Measurements from ENCODE around the gene FTO. TPM values are rescaled to one million over a fixed set of nuclear protein-coding genes. Genes with fewer than 3 reads are reported as not detected.

Gene FTO
- total and polyA plus RNA-seq, 5 donors from 2014 or later, result 58.6 to 97.6 (median 93.4) TPM

- H3K4me3 Mint-ChIP-seq, result no peak overlapping the region
- DNase-seq (no peak), ATAC-seq (ENCODE audit: low read depth in 2 of 2) (no peak)
- peaks cover 17% of the 10 kb centered on the region for H3K36me3 ChIP-seq (ENCODE audit: control insufficient read depth, insufficient read depth, low read length)
- peaks cover 10 to 30% (median 22%) of the 10 kb centered on the region in 4 donors for H3K4me1 Mint-ChIP-seq
- no peaks in the 10 kb centered on the region for H3K27me3 Mint-ChIP-seq
- peaks cover 7% of the 10 kb centered on the region for H3K4me1 ChIP-seq (ENCODE audit: control insufficient read depth, insufficient read depth, low read length, poor library complexity, severe bottlenecking)
- H3K27ac ChIP-seq (ENCODE audit: insufficient read depth, low read length, poor library complexity, severe bottlenecking), result no peak overlapping the region
- H3K27ac Mint-ChIP-seq, result no peak overlapping the region
- H3K9me3 ChIP-seq (ENCODE audit: control insufficient read depth in 2 of 2, low read length in 2 of 2), result no peaks in the 10 kb centered on the region
- H3K36me3 Mint-ChIP-seq, result peaks cover 31% of the 10 kb centered on the region
- H3K9me3 Mint-ChIP-seq, result peaks cover 0 to 1% (median 0%) of the 10 kb centered on the region in 7 donors
- no peak overlapping the region for H3K4me3 ChIP-seq (ENCODE audit: low read depth, low read length)
- no peaks in the 10 kb centered on the region for H3K27me3 ChIP-seq (ENCODE audit: control insufficient read depth, insufficient read depth, low read length)
These were observed 114.0 kb downstream of the FTO start for GRCh38 chr16:53817812-53818550.

GRCh38 chr16:53821487-53821886 lies 117.5 kb downstream of the FTO start:
- peak overlapping the region; percentile 17 to 91 (median 40) for H3K27ac Mint-ChIP-seq
- peaks cover 10% of the 10 kb centered on the region for H3K4me1 ChIP-seq (ENCODE audit: control insufficient read depth, insufficient read depth, low read length, poor library complexity, severe bottlenecking)
- peaks cover 11% of the 10 kb centered on the region for H3K36me3 Mint-ChIP-seq
- no peak overlapping the region for H3K4me3 Mint-ChIP-seq
- no peaks in the 10 kb centered on the region for H3K9me3 ChIP-seq (ENCODE audit: control insufficient read depth in 2 of 2, low read length in 2 of 2)
- peaks cover 14% of the 10 kb centered on the region for H3K36me3 ChIP-seq (ENCODE audit: control insufficient read depth, insufficient read depth, low read length)
- H3K4me3 ChIP-seq (ENCODE audit: low read depth, low read length), result no peak overlapping the region
- no peaks in the 10 kb centered on the region for H3K27me3 Mint-ChIP-seq
- no peak for DNase-seq
- peaks cover 0 to 19% (median 14%) of the 10 kb centered on the region in 4 donors for H3K4me1 Mint-ChIP-seq
- no peak for ATAC-seq (ENCODE audit: low read depth in 2 of 2)
- no peaks in the 10 kb centered on the region for H3K27me3 ChIP-seq (ENCODE audit: control insufficient read depth, insufficient read depth, low read length)
- H3K27ac ChIP-seq (ENCODE audit: insufficient read depth, low read length, poor library complexity, severe bottlenecking), result no peak overlapping the region
- H3K9me3 Mint-ChIP-seq, result no peaks in the 10 kb centered on the region

- no peak for DNase-seq
- H3K4me1 Mint-ChIP-seq, result peaks cover 0 to 18% (median 11%) of the 10 kb centered on the region in 4 donors
- no peak overlapping the region for H3K4me3 Mint-ChIP-seq
- Histone ChIP-seq H3K27me3 (ENCODE audit: control insufficient read depth, insufficient read depth, low read length) (no peaks in the 10 kb centered on the region), H3K9me3 (ENCODE audit: control insufficient read depth in 2 of 2, low read length in 2 of 2) (no peaks in the 10 kb centered on the region), H3K27ac (ENCODE audit: insufficient read depth, low read length, poor library complexity, severe bottlenecking) (no peak overlapping the region), H3K36me3 (ENCODE audit: control insufficient read depth, insufficient read depth, low read length) (peaks cover 16% of the 10 kb centered on the region), H3K4me1 (ENCODE audit: control insufficient read depth, insufficient read depth, low read length, poor library complexity, severe bottlenecking) (peaks cover 10% of the 10 kb centered on the region), H3K4me3 (ENCODE audit: low read depth, low read length) (no peak overlapping the region)
- H3K9me3 Mint-ChIP-seq, result no peaks in the 10 kb centered on the region
- H3K27ac Mint-ChIP-seq, result peak overlapping the region; percentile 17 to 91 (median 40)
- H3K36me3 Mint-ChIP-seq, result peaks cover 8% of the 10 kb centered on the region
- H3K27me3 Mint-ChIP-seq, result no peaks in the 10 kb centered on the region
- ATAC-seq (ENCODE audit: low read depth in 2 of 2), result no peak
These were observed 118.1 kb downstream of the FTO start for GRCh38 chr16:53821957-53822625.

- H3K36me3 Mint-ChIP-seq, result peaks cover 8% of the 10 kb centered on the region
- no peaks in the 10 kb centered on the region for H3K27me3 ChIP-seq (ENCODE audit: control insufficient read depth, insufficient read depth, low read length)
- H3K36me3 ChIP-seq (ENCODE audit: control insufficient read depth, insufficient read depth, low read length), result peaks cover 13% of the 10 kb centered on the region
- no peaks in the 10 kb centered on the region for H3K27me3 Mint-ChIP-seq
- ATAC-seq (ENCODE audit: low read depth in 2 of 2) (peak; percentile 59 to 87), DNase-seq (peak in 2 of 3 donors; percentile 76 to 78)
- H3K4me1 Mint-ChIP-seq, result peaks cover 0 to 18% (median 8%) of the 10 kb centered on the region in 4 donors
- H3K9me3 ChIP-seq (ENCODE audit: control insufficient read depth in 2 of 2, low read length in 2 of 2), result no peaks in the 10 kb centered on the region
- H3K4me3 ChIP-seq (ENCODE audit: low read depth, low read length), result peak overlapping the region; percentile 13
- peak overlapping the region; percentile 16 for H3K27ac ChIP-seq (ENCODE audit: insufficient read depth, low read length, poor library complexity, severe bottlenecking)
- peaks cover 10% of the 10 kb centered on the region for H3K4me1 ChIP-seq (ENCODE audit: control insufficient read depth, insufficient read depth, low read length, poor library complexity, severe bottlenecking)
- H3K9me3 Mint-ChIP-seq, result no peaks in the 10 kb centered on the region
- H3K27ac Mint-ChIP-seq, result no peak overlapping the region
- H3K4me3 Mint-ChIP-seq, result no peak overlapping the region
These were observed 119.1 kb downstream of the FTO start for GRCh38 chr16:53822936-53823529.

- Histone ChIP-seq H3K27me3 (ENCODE audit: control insufficient read depth, insufficient read depth, low read length) (no peaks in the 10 kb centered on the region), H3K4me3 (ENCODE audit: low read depth, low read length) (no peak overlapping the region), H3K9me3 (ENCODE audit: control insufficient read depth in 2 of 2, low read length in 2 of 2) (no peaks in the 10 kb centered on the region), H3K4me1 (ENCODE audit: control insufficient read depth, insufficient read depth, low read length, poor library complexity, severe bottlenecking) (peaks cover 10% of the 10 kb centered on the region), H3K27ac (ENCODE audit: insufficient read depth, low read length, poor library complexity, severe bottlenecking) (no peak overlapping the region), H3K36me3 (ENCODE audit: control insufficient read depth, insufficient read depth, low read length) (peaks cover 13% of the 10 kb centered on the region)
- no peak overlapping the region for H3K27ac Mint-ChIP-seq
- no peaks in the 10 kb centered on the region for H3K27me3 Mint-ChIP-seq
- H3K9me3 Mint-ChIP-seq, result peaks cover 0 to 5% (median 0%) of the 10 kb centered on the region in 7 donors
- peaks cover 26% of the 10 kb centered on the region for H3K36me3 Mint-ChIP-seq
- DNase-seq (no peak), ATAC-seq (ENCODE audit: low read depth in 2 of 2) (no peak)
- peaks cover 4 to 12% (median 7%) of the 10 kb centered on the region in 4 donors for H3K4me1 Mint-ChIP-seq
- no peak overlapping the region for H3K4me3 Mint-ChIP-seq
These were observed 122.7 kb downstream of the FTO start for GRCh38 chr16:53826658-53827057.

- Mint-ChIP-seq H3K27ac (no peak overlapping the region), H3K9me3 (peaks cover 0 to 6% (median 0%) of the 10 kb centered on the region in 7 donors), H3K4me3 (no peak overlapping the region), H3K4me1 (peaks cover 0 to 12% (median 7%) of the 10 kb centered on the region in 4 donors), H3K27me3 (no peaks in the 10 kb centered on the region), H3K36me3 (peaks cover 30% of the 10 kb centered on the region)
- no peak for DNase-seq
- no peak for ATAC-seq (ENCODE audit: low read depth in 2 of 2)
- H3K27me3 ChIP-seq (ENCODE audit: control insufficient read depth, insufficient read depth, low read length), result no peaks in the 10 kb centered on the region
- no peak overlapping the region for H3K4me3 ChIP-seq (ENCODE audit: low read depth, low read length)
- H3K9me3 ChIP-seq (ENCODE audit: control insufficient read depth in 2 of 2, low read length in 2 of 2), result no peaks in the 10 kb centered on the region
- peaks cover 5% of the 10 kb centered on the region for H3K4me1 ChIP-seq (ENCODE audit: control insufficient read depth, insufficient read depth, low read length, poor library complexity, severe bottlenecking)
- H3K36me3 ChIP-seq (ENCODE audit: control insufficient read depth, insufficient read depth, low read length), result peaks cover 13% of the 10 kb centered on the region
- no peak overlapping the region for H3K27ac ChIP-seq (ENCODE audit: insufficient read depth, low read length, poor library complexity, severe bottlenecking)
These were observed 123.8 kb downstream of the FTO start for GRCh38 chr16:53827741-53828140.

- H3K4me3 Mint-ChIP-seq, result no peak overlapping the region
- peaks cover 0 to 6% (median 0%) of the 10 kb centered on the region in 7 donors for H3K9me3 Mint-ChIP-seq
- peaks cover 0 to 12% (median 7%) of the 10 kb centered on the region in 4 donors for H3K4me1 Mint-ChIP-seq
- Histone ChIP-seq H3K9me3 (ENCODE audit: control insufficient read depth in 2 of 2, low read length in 2 of 2) (no peaks in the 10 kb centered on the region), H3K4me3 (ENCODE audit: low read depth, low read length) (no peak overlapping the region), H3K36me3 (ENCODE audit: control insufficient read depth, insufficient read depth, low read length) (peaks cover 13% of the 10 kb centered on the region), H3K4me1 (ENCODE audit: control insufficient read depth, insufficient read depth, low read length, poor library complexity, severe bottlenecking) (no peaks in the 10 kb centered on the region), H3K27me3 (ENCODE audit: control insufficient read depth, insufficient read depth, low read length) (no peaks in the 10 kb centered on the region), H3K27ac (ENCODE audit: insufficient read depth, low read length, poor library complexity, severe bottlenecking) (no peak overlapping the region)
- H3K27ac Mint-ChIP-seq, result no peak overlapping the region
- no peaks in the 10 kb centered on the region for H3K27me3 Mint-ChIP-seq
- no peak for ATAC-seq (ENCODE audit: low read depth in 2 of 2)
- no peak for DNase-seq
- peaks cover 40% of the 10 kb centered on the region for H3K36me3 Mint-ChIP-seq
These were observed 125.3 kb downstream of the FTO start for GRCh38 chr16:53829186-53829747.

Measured in CD4-positive, CD25-positive, alpha-beta regulatory T cell (primary cell).